B cell (primary cell): ENCODE results near the gene CTCFL. TPM values are rescaled to one million over a fixed set of nuclear protein-coding genes. Genes with fewer than 3 reads are reported as not detected.

ENCODE experiments used
- ATAC-seq: fragments of 200-7000 bp; cut with Tn5 transposase; one replicate; pipeline ENCODE4 v1.10.0; 2021; ENCODE audit warnings: low read depth, mild to moderate bottlenecking, moderate number of reproducible peaks, moderate library complexity
- CTCF ChIA-PET: fragments of 350-600 bp; sonication (Branson Sonifier 250); formaldehyde crosslinking; loops from one replicate; lab custom pipeline; 2021; ENCODE audit warnings: antibody characterized with exemption, inconsistent platforms; lab: Charles Lee
- POLR2A ChIA-PET: fragments of 350-600 bp; sonication (Branson Sonifier 250); formaldehyde crosslinking; loops from one replicate; lab custom pipeline; 2021; ENCODE audit warnings: antibody characterized with exemption; lab: Charles Lee
- DNase-seq: peaks from one replicate; pipeline ENCODE4 v3.0.0; 2013
- H2AFZ ChIP-seq: 2 replicates; pipeline ENCODE4 v1.6.1; 2012; ENCODE audit warnings: mild to moderate bottlenecking, low read depth, low read length; ENCODE audit not compliant: insufficient read depth, poor library complexity, severe bottlenecking
- H3K27ac ChIP-seq, 2 donors: 1 replicate in 1 of 2; 2 replicates in 1 of 2; pipeline ENCODE4 v1.5.1; 2012 to 2013; ENCODE audit warnings: low read length in 2 of 2, mild to moderate bottlenecking in 2 of 2, moderate library complexity in 1 of 2
- H3K27me3 ChIP-seq, 4 experiments: fragments of 200-600 bp in 1 of 4; sonication (generic) in 1 of 4; replicated peaks in 1 of 4; 1 replicate in 2 of 4; 2 replicates in 2 of 4; pipeline versions ENCODE4 v1.6.1 to v1.7.0; 2013 to 2016; ENCODE audit warnings: low read length in 3 of 4, mild to moderate bottlenecking in 2 of 4, mixed read lengths in 1 of 4, moderate library complexity in 1 of 4; ENCODE audit not compliant: insufficient read depth in 4 of 4, control insufficient read depth in 3 of 4; ENCODE audit errors: control extremely low read depth in 1 of 4
- H3K36me3 ChIP-seq, 2 experiments: replicated peaks in 1 of 2; 1 replicate in 1 of 2; 2 replicates in 1 of 2; pipeline versions ENCODE4 v1.6.1 to v1.7.1; 2013; ENCODE audit warnings: low read length in 1 of 2; ENCODE audit not compliant: insufficient read depth in 2 of 2, control insufficient read depth in 1 of 2; ENCODE audit errors: control extremely low read depth in 1 of 2, extremely low read depth in 1 of 2
- H3K4me1 ChIP-seq, 2 donors: fragments of 200-600 bp in 1 of 2; sonication (generic) in 1 of 2; 1 replicate in 1 of 2; 2 replicates in 1 of 2; pipeline versions ENCODE4 v1.5.1 to v1.6.1; 2013 to 2017; ENCODE audit warnings: low read length in 2 of 2; ENCODE audit not compliant: control insufficient read depth in 2 of 2, insufficient read depth in 2 of 2
- H3K4me2 ChIP-seq: replicated peaks from 2 replicates; pipeline ENCODE3; 2012; ENCODE audit warnings: mild to moderate bottlenecking, low read depth, low read length; ENCODE audit not compliant: poor library complexity, severe bottlenecking
- H3K4me3 ChIP-seq, 5 experiments: fragments of 200-600 bp in 1 of 5; sonication (generic) in 1 of 5; 1 replicate in 3 of 5; 2 replicates in 2 of 5; pipeline versions ENCODE4 v1.5.1 to v1.7.0; 2011 to 2016; ENCODE audit warnings: low read length in 4 of 5, mild to moderate bottlenecking in 4 of 5, low read depth in 2 of 5, control low read depth in 1 of 5, moderate library complexity in 1 of 5; ENCODE audit not compliant: insufficient read depth in 1 of 5; ENCODE audit errors: control extremely low read depth in 1 of 5, extremely low read depth in 1 of 5
- H3K79me2 ChIP-seq: fragments of 200-600 bp; sonication (generic); one replicate; pipeline ENCODE4 v1.6.0; 2016; ENCODE audit warnings: low read length; ENCODE audit not compliant: control insufficient read depth, insufficient read depth
- H3K9ac ChIP-seq: fragments of 200-600 bp; sonication (generic); 2 replicates; pipeline ENCODE4 v1.6.1; 2017; ENCODE audit warnings: mild to moderate bottlenecking, low read length, moderate library complexity
- H3K9me3 ChIP-seq, 3 donors: one replicate each; pipeline versions ENCODE4 v1.6.1 to v1.7.1; 2013; ENCODE audit warnings: low read length in 2 of 3; ENCODE audit not compliant: control insufficient read depth in 2 of 3, insufficient read depth in 1 of 3; ENCODE audit errors: control extremely low read depth in 1 of 3
- H4K20me1 ChIP-seq: 2 replicates; pipeline ENCODE4 v1.6.0; 2012; ENCODE audit warnings: mild to moderate bottlenecking, low read length; ENCODE audit not compliant: insufficient read depth, control insufficient read depth, poor library complexity, severe bottlenecking
- H3K27ac Mint-ChIP-seq: one replicate; pipeline ENCODE4 v1.8.0; 2021; ENCODE audit warnings: mixed read lengths
- H3K27me3 Mint-ChIP-seq: one replicate; pipeline ENCODE4 v1.8.0; 2021; ENCODE audit warnings: mixed read lengths
- H3K4me1 Mint-ChIP-seq: one replicate; pipeline ENCODE4 v1.8.0; 2021; ENCODE audit warnings: mixed read lengths
- H3K4me3 Mint-ChIP-seq: one replicate; pipeline ENCODE4 v1.8.0; 2021; ENCODE audit warnings: mixed read lengths
- H3K9me3 Mint-ChIP-seq: one replicate; pipeline ENCODE4 v1.8.0; 2022; ENCODE audit warnings: mixed read lengths; ENCODE audit not compliant: insufficient read depth
- EZH2 ChIP-seq: IDR thresholded peaks from 2 replicates; pipeline ENCODE4 v1.6.1; 2012; ENCODE audit warnings: borderline replicate concordance, low read depth, mild to moderate bottlenecking, moderate library complexity, low read length; ENCODE audit not compliant: insufficient read depth, poor library complexity, severe bottlenecking
- WGBS: methylation state at CpG from one replicate; pipeline ENCODE4 v1.1.5; 2013; ENCODE audit warnings: missing lambda C conversion rate; ENCODE audit not compliant: insufficient coverage; 5-methylcytosine and 5-hydroxymethylcytosine counted together
- intact Hi-C: fragments of 100-400 bp; cut with micrococcal nuclease; formaldehyde crosslinking; loops from one replicate; pipeline ENCODE4 v1.10.0; 2022
- polyA plus RNA-seq: library from polyadenylated mRNA; depleted of rRNA; stranded (reverse); fragments of >200 nt; gene quantifications from 2 replicates; pipeline ENCODE4 v1.2.3, GENCODE V29; 2012
- total RNA-seq, 2 donors: library from RNA; stranded (reverse); fragments of 120-200 nt in 1 of 2; gene quantifications; 1 replicate in 1 of 2; 2 replicates in 1 of 2; pipeline versions ENCODE4 v1.2.3 to v1.2.4, GENCODE V29; 2013 to 2022
- TF ChIP-seq, protein P1 (sequence below): fragments of 200-600 bp; IDR thresholded peaks from one replicate; pipeline ENCODE4 v1.8.0; 2022; ENCODE audit warnings: antibody characterized with exemption, mild to moderate bottlenecking

The CTCFL gene
- total and polyA plus RNA-seq, 2 donors (not counting 1 experiment from before 2014, with no cell fraction given), result not detected

DNA sequence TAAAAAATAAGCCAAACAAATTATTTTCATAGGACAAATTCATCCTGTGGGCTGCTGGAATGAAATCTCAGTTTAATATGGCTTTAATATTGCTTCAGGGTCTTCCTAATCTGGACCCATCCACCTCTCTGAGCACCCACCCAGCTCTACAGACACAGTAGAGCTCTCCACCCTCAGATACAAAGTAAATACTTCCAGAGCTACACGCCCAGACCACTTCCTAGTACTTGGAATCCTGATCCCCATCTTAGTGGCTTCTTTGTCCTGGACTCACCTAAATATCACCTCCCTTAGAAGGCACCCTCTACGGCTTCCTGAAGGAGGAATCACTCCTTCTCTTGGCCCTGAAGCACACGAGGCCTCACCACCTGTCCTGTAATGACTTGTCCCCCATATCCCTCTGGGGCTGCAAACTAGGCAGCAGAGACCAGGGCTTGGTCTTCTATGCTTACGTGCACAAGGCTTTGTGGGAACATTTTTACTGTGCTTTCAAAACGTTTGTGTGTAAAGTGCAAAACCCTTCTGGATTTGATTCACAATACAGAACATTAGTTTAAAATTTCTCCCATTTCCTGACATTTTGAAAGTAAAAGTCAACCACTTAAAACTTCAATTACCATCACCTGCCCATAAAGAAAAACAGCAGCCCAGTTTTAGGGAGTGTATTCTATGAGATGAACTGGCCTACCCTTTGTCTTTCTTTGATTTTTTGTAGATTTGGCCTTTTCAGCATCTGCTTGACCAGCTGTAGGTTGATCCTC lies 2.4 kb downstream of the CTCFL start:
- no peak overlapping the region for H3K27ac Mint-ChIP-seq
- no peaks in the 10 kb centered on the region for H4K20me1 ChIP-seq

DNA sequence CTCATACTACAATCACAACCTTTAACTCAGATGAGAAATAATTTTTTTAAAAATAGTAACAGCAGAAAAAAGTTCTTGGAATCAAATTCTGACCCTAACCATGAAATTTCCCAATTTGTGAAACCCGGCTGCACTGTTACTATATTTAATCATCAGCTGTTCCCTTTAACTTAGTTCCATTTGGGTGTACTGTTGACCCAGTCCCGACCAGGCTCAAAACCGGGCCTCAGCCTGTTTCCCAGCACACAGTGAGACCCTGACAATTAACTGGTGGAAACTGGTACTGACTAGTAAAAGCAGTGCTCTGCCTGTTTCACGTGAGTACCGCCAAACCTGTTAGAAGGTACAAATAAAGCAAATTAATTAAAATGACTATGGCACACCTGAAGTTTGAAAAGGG lies 7.0 kb downstream of the CTCFL start:
- H3K9me3 Mint-ChIP-seq, result no peaks in the 10 kb centered on the region
- H3K4me3 Mint-ChIP-seq, result no peak overlapping the region
- H3K27me3 ChIP-seq, result no peaks in the 10 kb centered on the region
- ChIA-PET POLR2A (no interaction called here), CTCF (no interaction called here)
- H3K36me3 ChIP-seq, result no peaks in the 10 kb centered on the region
- no peak for TF ChIP-seq EZH2
- TF ChIP-seq, protein P1, sequence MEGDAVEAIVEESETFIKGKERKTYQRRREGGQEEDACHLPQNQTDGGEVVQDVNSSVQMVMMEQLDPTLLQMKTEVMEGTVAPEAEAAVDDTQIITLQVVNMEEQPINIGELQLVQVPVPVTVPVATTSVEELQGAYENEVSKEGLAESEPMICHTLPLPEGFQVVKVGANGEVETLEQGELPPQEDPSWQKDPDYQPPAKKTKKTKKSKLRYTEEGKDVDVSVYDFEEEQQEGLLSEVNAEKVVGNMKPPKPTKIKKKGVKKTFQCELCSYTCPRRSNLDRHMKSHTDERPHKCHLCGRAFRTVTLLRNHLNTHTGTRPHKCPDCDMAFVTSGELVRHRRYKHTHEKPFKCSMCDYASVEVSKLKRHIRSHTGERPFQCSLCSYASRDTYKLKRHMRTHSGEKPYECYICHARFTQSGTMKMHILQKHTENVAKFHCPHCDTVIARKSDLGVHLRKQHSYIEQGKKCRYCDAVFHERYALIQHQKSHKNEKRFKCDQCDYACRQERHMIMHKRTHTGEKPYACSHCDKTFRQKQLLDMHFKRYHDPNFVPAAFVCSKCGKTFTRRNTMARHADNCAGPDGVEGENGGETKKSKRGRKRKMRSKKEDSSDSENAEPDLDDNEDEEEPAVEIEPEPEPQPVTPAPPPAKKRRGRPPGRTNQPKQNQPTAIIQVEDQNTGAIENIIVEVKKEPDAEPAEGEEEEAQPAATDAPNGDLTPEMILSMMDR, result no peak
- no peak overlapping the region for H3K27ac Mint-ChIP-seq
- WGBS, result 87% methylated on average over 4 of the region's 5 CpGs
- H3K4me1 ChIP-seq, result no peaks in the 10 kb centered on the region
- no peak overlapping the region for H3K4me2 ChIP-seq
- intact Hi-C loops, result no loop called here
- H3K9me3 ChIP-seq, result no peaks in the 10 kb centered on the region
- H3K27me3 Mint-ChIP-seq, result peaks cover 7% of the 10 kb centered on the region
- H3K9ac ChIP-seq, result no peak overlapping the region
- no peaks in the 10 kb centered on the region for H3K4me1 Mint-ChIP-seq
- DNase-seq, result no peak
- H3K4me3 ChIP-seq, result no peak overlapping the region
- H3K27ac ChIP-seq, result no peak overlapping the region
- H4K20me1 ChIP-seq, result no peaks in the 10 kb centered on the region
- no peak overlapping the region for H2AFZ ChIP-seq
- no peaks in the 10 kb centered on the region for H3K79me2 ChIP-seq
- ATAC-seq, result no peak

More for the DNA sequence above, 2.4 kb downstream of the CTCFL start:
- H3K9me3 ChIP-seq, result no peaks in the 10 kb centered on the region
- H3K4me1 ChIP-seq, result no peaks in the 10 kb centered on the region
- Mint-ChIP-seq H3K27me3 (no peaks in the 10 kb centered on the region), H3K4me3 (no peak overlapping the region), H3K9me3 (no peaks in the 10 kb centered on the region), H3K4me1 (no peaks in the 10 kb centered on the region)
- H3K27me3 ChIP-seq, result no peaks in the 10 kb centered on the region
- 67% methylated on average over 3 of the region's 5 CpGs for WGBS
- ATAC-seq, result no peak
- H3K36me3 ChIP-seq, result no peaks in the 10 kb centered on the region
- intact Hi-C loops, result no loop called here
- no peak overlapping the region for H3K9ac ChIP-seq
- POLR2A ChIA-PET, result no interaction called here
- TF ChIP-seq EZH2, result no peak
- TF ChIP-seq, protein P1, result no peak
- H3K79me2 ChIP-seq, result no peaks in the 10 kb centered on the region
- no peak for DNase-seq
- H2AFZ ChIP-seq, result no peak overlapping the region
- H3K27ac ChIP-seq, result no peak overlapping the region
- CTCF ChIA-PET, result interaction anchor here (0.7 to 1.5 kb wide), 4 partner anchors 9 to 73 kb away, joined by 3 to 4 read pairs (median 3); no protein-coding TSS in a partner anchor
- H3K4me3 ChIP-seq, result no peak overlapping the region
- no peak overlapping the region for H3K4me2 ChIP-seq
